GM19324 (cell line): ENCODE measurements around the gene KCNQ5.
"Not testable (repeated sequence)": the region's sequence is repeated elsewhere in the genome, so short reads cannot be mapped to it uniquely, and the experiment has no call there.

Source experiments
- ATAC-seq: cut with Tn5 transposase; IDR thresholded peaks from one replicate; pipeline ENCODE4 v1.9.1; 2021; ENCODE audit warnings: mild to moderate bottlenecking, moderate library complexity; ENCODE audit not compliant: unreplicated experiment, low FRiP score

KCNQ5 gene

GRCh38 chr6:72975352-72975752 lies 353.5 kb downstream of the KCNQ5 start:
- no peak for ATAC-seq

- no peak for ATAC-seq
Observed at GRCh38 chr6:72976484-72976883, 354.6 kb downstream of the KCNQ5 start.

GRCh38 chr6:72977114-72977513 lies 355.2 kb downstream of the KCNQ5 start:
- no peak for ATAC-seq

- ATAC-seq, result not testable (repeated sequence)
Observed at GRCh38 chr6:72978808-72979207, 356.9 kb downstream of the KCNQ5 start.

- ATAC-seq, result not testable (repeated sequence)
Observed at GRCh38 chr6:72984189-72984831, 362.4 kb downstream of the KCNQ5 start.

- ATAC-seq, result no peak
Observed at GRCh38 chr6:72984981-72985665, 363.3 kb downstream of the KCNQ5 start.

GRCh38 chr6:72987301-72987700 lies 365.4 kb downstream of the KCNQ5 start:
- ATAC-seq, result no peak

GRCh38 chr6:72999995-73000394 lies 378.1 kb downstream of the KCNQ5 start:
- no peak for ATAC-seq

- ATAC-seq, result no peak
Observed at GRCh38 chr6:73000460-73000859, 378.6 kb downstream of the KCNQ5 start.

- no peak for ATAC-seq
Observed at GRCh38 chr6:73002588-73002987, 380.7 kb downstream of the KCNQ5 start.

GRCh38 chr6:73003302-73003701 lies 381.4 kb downstream of the KCNQ5 start:
- no peak for ATAC-seq

- no peak for ATAC-seq
Observed at GRCh38 chr6:73004231-73004630, 382.4 kb downstream of the KCNQ5 start.

- ATAC-seq, result no peak
Observed at GRCh38 chr6:73004861-73005260, 383.0 kb downstream of the KCNQ5 start.

- no peak for ATAC-seq
Observed at GRCh38 chr6:73006146-73006545, 384.3 kb downstream of the KCNQ5 start.

- ATAC-seq, result no peak
Observed at GRCh38 chr6:73011945-73012344, 390.1 kb downstream of the KCNQ5 start.

- ATAC-seq, result no peak
Observed at GRCh38 chr6:73017476-73017875, 395.6 kb downstream of the KCNQ5 start.

- ATAC-seq, result no peak
Observed at GRCh38 chr6:73024598-73024997, 402.7 kb downstream of the KCNQ5 start.

GRCh38 chr6:73027691-73028090 lies 405.8 kb downstream of the KCNQ5 start:
- no peak for ATAC-seq

- no peak for ATAC-seq
Observed at GRCh38 chr6:73028124-73028766, 406.4 kb downstream of the KCNQ5 start.

GRCh38 chr6:73028893-73029450 lies 407.1 kb downstream of the KCNQ5 start:
- no peak for ATAC-seq

GRCh38 chr6:73030257-73030656 lies 408.4 kb downstream of the KCNQ5 start:
- ATAC-seq, result peak; percentile 81
